Adrenal gland (tissue), 5 donors: ENCODE measurements around the gene XYLT2.

Experiments
- POLR2A ChIP-seq, 2 donors: fragments of 450-650 bp; IDR thresholded peaks; one replicate each; pipeline ENCODE4 v1.6.1; 2017; ENCODE audit warnings: antibody characterized with exemption in 2 of 2, mild to moderate bottlenecking in 2 of 2, moderate library complexity in 1 of 2
- TF ChIP-seq, protein P1 (sequence below), 6 experiments: fragments of 450-650 bp in 4 of 6; fragments of 200-600 bp in 2 of 6; sonication (generic) in 1 of 6; IDR thresholded peaks; 1 replicate in 5 of 6; 2 replicates in 1 of 6; pipeline versions ENCODE4 v1.5.1 to v1.8.0; 2016 to 2021; ENCODE audit warnings: antibody characterized with exemption in 6 of 6, mild to moderate bottlenecking in 2 of 6, moderate library complexity in 1 of 6
- donor health status: DM: no; HTN: no; CAD: no.

DNA sequence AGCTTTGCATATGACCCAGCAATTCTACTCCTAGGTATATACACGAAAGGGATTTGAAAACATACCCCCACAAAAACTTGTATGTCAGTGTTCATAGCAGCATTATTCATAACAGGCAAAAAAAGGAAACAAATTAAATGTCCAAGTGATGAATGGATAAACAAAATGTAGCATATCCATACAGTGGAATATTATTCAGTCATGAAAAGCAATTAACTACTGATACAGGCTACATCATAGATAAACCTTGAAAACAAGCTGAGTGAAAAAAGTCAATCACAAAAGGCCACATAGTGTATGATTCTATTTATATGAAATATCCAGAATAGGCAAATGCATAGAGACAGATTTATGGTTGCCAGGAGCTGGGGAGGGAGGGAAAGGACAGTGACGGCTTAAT is 27.8 kb downstream of the XYLT2 start:
- TF ChIP-seq, protein P1, sequence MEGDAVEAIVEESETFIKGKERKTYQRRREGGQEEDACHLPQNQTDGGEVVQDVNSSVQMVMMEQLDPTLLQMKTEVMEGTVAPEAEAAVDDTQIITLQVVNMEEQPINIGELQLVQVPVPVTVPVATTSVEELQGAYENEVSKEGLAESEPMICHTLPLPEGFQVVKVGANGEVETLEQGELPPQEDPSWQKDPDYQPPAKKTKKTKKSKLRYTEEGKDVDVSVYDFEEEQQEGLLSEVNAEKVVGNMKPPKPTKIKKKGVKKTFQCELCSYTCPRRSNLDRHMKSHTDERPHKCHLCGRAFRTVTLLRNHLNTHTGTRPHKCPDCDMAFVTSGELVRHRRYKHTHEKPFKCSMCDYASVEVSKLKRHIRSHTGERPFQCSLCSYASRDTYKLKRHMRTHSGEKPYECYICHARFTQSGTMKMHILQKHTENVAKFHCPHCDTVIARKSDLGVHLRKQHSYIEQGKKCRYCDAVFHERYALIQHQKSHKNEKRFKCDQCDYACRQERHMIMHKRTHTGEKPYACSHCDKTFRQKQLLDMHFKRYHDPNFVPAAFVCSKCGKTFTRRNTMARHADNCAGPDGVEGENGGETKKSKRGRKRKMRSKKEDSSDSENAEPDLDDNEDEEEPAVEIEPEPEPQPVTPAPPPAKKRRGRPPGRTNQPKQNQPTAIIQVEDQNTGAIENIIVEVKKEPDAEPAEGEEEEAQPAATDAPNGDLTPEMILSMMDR (IDR thresholded peaks at IDR 0.05) = no peak
- no peak for TF ChIP-seq POLR2A (IDR thresholded peaks at IDR 0.05)
